BLaER1 treated with 17β-estradiol and CSF1 and Interleukin-3, amounts not matched to agents 10 nM and 100 nM (cell line): Measurements from ENCODE around the gene CALHM2.

Experiments used
- H3K27ac ChIP-seq, 11 experiments: shearing (Covaris generic); formaldehyde crosslinking; 2 replicates each; pipeline ENCODE4 v1.8.1; 2022
- H3K27me3 ChIP-seq, 11 experiments: shearing (Covaris generic); formaldehyde crosslinking; 2 replicates each; pipeline ENCODE4 v1.8.1; 2022
- H3K36me3 ChIP-seq, 11 experiments: shearing (Covaris generic); formaldehyde crosslinking; 2 replicates each; pipeline ENCODE4 v1.8.1; 2022
- H3K4me1 ChIP-seq, 10 experiments: shearing (Covaris generic); formaldehyde crosslinking; 2 replicates each; pipeline ENCODE4 v1.8.1; 2022
- H3K4me2 ChIP-seq, 11 experiments: shearing (Covaris generic); formaldehyde crosslinking; 2 replicates each; pipeline ENCODE4 v1.8.1; 2022
- H3K4me3 ChIP-seq, 10 experiments: shearing (Covaris generic); formaldehyde crosslinking; 2 replicates each; pipeline ENCODE4 v1.8.1; 2022
- H3K9ac ChIP-seq, 11 experiments: shearing (Covaris generic); formaldehyde crosslinking; 2 replicates each; pipeline ENCODE4 v1.8.1; 2022
- H3K9me3 ChIP-seq, 11 experiments: shearing (Covaris generic); formaldehyde crosslinking; replicated peaks in 1 of 11; 2 replicates each; pipeline ENCODE4 v1.8.1; 2022
- H4K20me1 ChIP-seq, 11 experiments: shearing (Covaris generic); formaldehyde crosslinking; 2 replicates each; pipeline ENCODE4 v1.8.1; 2022
- Cebpa-rat ChIP-seq, 11 experiments: shearing (Covaris generic); IDR thresholded peaks; 2 replicates each; pipeline ENCODE4 v1.8.1; 2022

CALHM2 gene

DNA sequence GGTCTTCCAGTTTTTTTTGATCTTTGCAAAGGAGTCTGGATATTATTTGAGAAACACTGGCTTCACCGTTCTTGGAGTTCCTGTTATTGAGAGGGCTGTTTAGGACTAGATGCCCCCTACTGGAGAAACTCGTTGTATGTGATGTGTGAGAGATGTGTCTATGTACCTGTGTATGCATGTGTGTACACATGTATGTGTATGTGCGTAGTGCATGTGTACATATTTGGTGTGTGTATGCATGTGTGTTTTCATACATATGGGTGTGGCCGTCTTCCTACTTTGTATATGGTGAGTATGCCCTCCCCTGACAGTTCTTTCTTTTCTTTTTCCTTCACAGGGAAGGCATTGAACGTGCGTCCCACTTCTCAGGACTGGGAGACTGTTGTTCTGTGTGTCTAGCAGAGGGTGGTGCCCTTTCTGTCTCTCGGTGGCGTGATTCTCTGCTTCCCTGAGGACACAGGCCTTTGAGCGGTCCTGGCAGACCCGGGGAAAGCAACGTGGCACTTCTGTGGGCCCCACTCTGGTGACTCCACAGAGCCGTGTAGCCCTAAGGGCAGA lies 29.9 kb upstream of the CALHM2 start:
- Histone ChIP-seq H3K4me2 (no peak overlapping the region; a peak in 1 of 22 replicates), H3K27me3 (no peaks in the 10 kb centered on the region), H3K9me3 (no peaks in the 10 kb centered on the region), H3K4me3 (no peak overlapping the region), H3K36me3 (no peaks in the 10 kb centered on the region), H4K20me1 (no peaks in the 10 kb centered on the region), H3K9ac (no peak overlapping the region), H3K4me1 (peaks cover 19 to 36% (median 27%) of the 10 kb centered on the region in 10 experiments), H3K27ac (no peak overlapping the region)
- no peak for TF ChIP-seq Cebpa-rat (IDR thresholded peaks at IDR 0.05)

GRCh38 chr10:103480521-103480920 lies 28.4 kb upstream of the CALHM2 start:
- Histone ChIP-seq H3K4me3 (no peak overlapping the region), H3K27ac (peak overlapping the region in 2 of 11 experiments; percentile 22 to 49; a peak in 1 of 22 replicates), H3K9ac (peak overlapping the region in 5 of 11 experiments; percentile 12 to 28 (median 15); a peak in 2 of 22 replicates)

DNA sequence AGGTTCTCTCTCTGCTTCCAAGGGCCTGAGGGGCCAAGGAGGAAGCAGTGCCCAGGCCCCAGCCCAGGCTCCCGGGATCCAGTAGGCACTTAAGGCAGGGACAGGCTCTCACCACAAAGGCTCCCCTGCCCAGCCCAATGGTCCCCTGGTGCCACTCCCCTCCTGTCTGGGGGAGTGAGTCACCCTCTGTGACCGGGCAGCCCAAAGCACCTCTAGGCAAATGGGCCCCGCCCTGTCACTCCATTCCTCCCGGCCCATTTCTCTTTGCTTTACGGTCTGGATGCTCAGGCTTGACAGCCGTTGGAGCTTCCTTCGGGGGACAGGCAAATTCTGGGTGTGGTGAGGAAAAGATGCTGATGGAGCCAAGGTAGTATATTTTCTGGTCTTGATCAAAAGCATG lies 27.0 kb upstream of the CALHM2 start, which contains the start of gene CALHM3:
Gene CALHM3 (minus strand): TSS at position 106 of the 400 bp plus-strand sequence. CDS start 208 bp downstream, outside the sequence.
- peak within 1 kb of the TSS; percentile 2 to 77 (median 51); a peak in 20 of 22 replicates for H3K4me2 ChIP-seq
- H3K9me3 ChIP-seq: no peaks in the 10 kb centered on the region
- H3K27ac ChIP-seq: peak within 1 kb of the TSS in 2 of 11 experiments; percentile 38 to 49; a peak in 4 of 22 replicates
- no peak within 1 kb of the TSS for H3K4me3 ChIP-seq
- H3K36me3 ChIP-seq: no peaks in the 10 kb centered on the region
- peaks cover 28 to 57% (median 36%) of the 10 kb centered on the region in 10 experiments for H3K4me1 ChIP-seq
- H4K20me1 ChIP-seq: no peaks in the 10 kb centered on the region
- H3K27me3 ChIP-seq: no peaks in the 10 kb centered on the region
- peak within 1 kb of the TSS in 2 of 11 experiments; percentile 12 to 19; a peak in 2 of 22 replicates for H3K9ac ChIP-seq
- TF ChIP-seq Cebpa-rat (IDR thresholded peaks at IDR 0.05): no peak

More at GRCh38 chr10:103480521-103480920, 28.4 kb upstream of the CALHM2 start:
- Histone ChIP-seq H4K20me1 (no peaks in the 10 kb centered on the region), H3K27me3 (no peaks in the 10 kb centered on the region), H3K36me3 (no peaks in the 10 kb centered on the region), H3K9me3 (no peaks in the 10 kb centered on the region), H3K4me2 (peak overlapping the region; percentile 1 to 77 (median 35); a peak in 18 of 22 replicates), H3K4me1 (peaks cover 28 to 50% (median 35%) of the 10 kb centered on the region in 10 experiments)
- no peak for TF ChIP-seq Cebpa-rat (IDR thresholded peaks at IDR 0.05)

GRCh38 chr10:103478671-103479070 lies 26.5 kb upstream of the CALHM2 start:
- Histone ChIP-seq H3K9me3 (no peaks in the 10 kb centered on the region), H3K36me3 (no peaks in the 10 kb centered on the region), H4K20me1 (no peaks in the 10 kb centered on the region), H3K4me1 (peaks cover 28 to 60% (median 36%) of the 10 kb centered on the region in 10 experiments), H3K9ac (peak overlapping the region in 2 of 11 experiments; percentile 12 to 19; a peak in 2 of 22 replicates), H3K27ac (peak overlapping the region in 2 of 11 experiments; percentile 38 to 49; a peak in 4 of 22 replicates), H3K4me2 (peak overlapping the region in 9 of 11 experiments; percentile 12 to 77 (median 52); a peak in 13 of 22 replicates), H3K4me3 (no peak overlapping the region), H3K27me3 (no peaks in the 10 kb centered on the region)
- TF ChIP-seq Cebpa-rat (IDR thresholded peaks at IDR 0.05): no peak

DNA sequence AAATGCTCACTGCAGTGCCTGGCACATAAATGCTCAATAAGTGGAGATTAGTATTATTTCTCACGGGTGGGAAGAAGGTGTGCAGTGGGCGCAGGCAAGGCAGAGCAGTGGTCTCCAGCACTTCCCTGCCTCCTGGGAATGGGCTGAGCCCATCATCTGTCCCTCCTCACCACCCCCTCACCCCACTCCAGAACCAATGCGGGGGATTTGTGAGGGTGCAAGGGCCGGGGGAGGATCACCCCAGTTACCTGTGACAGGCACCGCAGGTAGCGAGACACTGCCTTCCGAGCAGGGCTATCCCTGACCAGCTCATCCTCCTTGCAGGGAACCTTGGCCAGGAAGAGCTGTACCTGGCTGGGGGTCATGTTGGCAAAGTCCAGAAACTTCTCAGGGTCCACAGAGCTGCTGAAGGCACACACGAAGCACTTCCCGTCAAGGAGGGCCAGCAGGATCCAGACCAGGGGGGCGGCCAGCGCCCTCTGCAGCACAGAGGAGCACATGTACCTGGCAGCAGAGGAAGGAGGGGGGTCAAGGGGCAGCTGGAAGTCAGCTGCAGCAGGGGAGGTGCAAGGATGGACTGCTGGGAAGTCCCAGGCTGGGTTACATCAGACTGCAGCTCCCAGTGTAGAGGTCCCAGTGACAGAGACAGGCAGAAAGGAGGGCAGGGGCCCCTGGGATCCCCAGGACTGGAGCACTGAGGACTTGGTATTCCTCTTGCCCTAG lies 24.0 kb upstream of the CALHM2 start:
- Histone ChIP-seq H3K9me3 (no peaks in the 10 kb centered on the region), H3K27me3 (no peaks in the 10 kb centered on the region), H3K4me1 (peaks cover 44 to 78% (median 58%) of the 10 kb centered on the region in 10 experiments), H3K36me3 (no peaks in the 10 kb centered on the region), H4K20me1 (no peaks in the 10 kb centered on the region), H3K4me2 (peak overlapping the region in 4 of 11 experiments; percentile 21 to 33 (median 24); a peak in 5 of 22 replicates), H3K27ac (peak overlapping the region in 1 of 11 experiments; percentile 5; a peak in 1 of 22 replicates), H3K4me3 (no peak overlapping the region), H3K9ac (peak overlapping the region in 2 of 11 experiments; percentile 7 to 24; a peak in 1 of 22 replicates)
- no peak for TF ChIP-seq Cebpa-rat (IDR thresholded peaks at IDR 0.05)

DNA sequence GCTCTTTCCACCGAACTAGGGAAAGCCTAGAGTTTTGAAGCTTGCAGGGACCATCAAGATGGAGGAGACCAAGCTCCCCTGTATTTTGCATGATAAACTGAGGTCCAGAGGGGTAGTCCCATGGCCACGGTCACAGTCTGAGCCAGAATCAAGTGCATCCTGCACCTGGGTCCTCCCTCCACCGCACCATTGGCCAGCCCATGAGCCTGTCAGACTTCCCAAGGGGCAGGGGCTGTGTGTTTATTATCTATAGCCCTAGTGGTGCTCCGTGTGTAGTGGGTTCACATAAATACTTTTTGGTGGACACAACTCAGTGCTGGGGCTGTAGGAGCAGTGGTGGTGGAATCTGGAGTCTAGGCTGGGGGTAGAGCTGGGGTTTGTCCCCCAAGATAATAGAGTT lies 23.3 kb upstream of the CALHM2 start:
- Histone ChIP-seq H3K36me3 (no peaks in the 10 kb centered on the region), H4K20me1 (no peaks in the 10 kb centered on the region), H3K4me3 (no peak overlapping the region), H3K4me1 (peaks cover 44 to 79% (median 59%) of the 10 kb centered on the region in 10 experiments), H3K4me2 (no peak overlapping the region), H3K27ac (no peak overlapping the region), H3K27me3 (no peaks in the 10 kb centered on the region), H3K9ac (no peak overlapping the region), H3K9me3 (no peaks in the 10 kb centered on the region)
- no peak for TF ChIP-seq Cebpa-rat (IDR thresholded peaks at IDR 0.05)

GRCh38 chr10:103474077-103474476 lies 21.9 kb upstream of the CALHM2 start:
- H3K36me3 ChIP-seq: no peaks in the 10 kb centered on the region
- no peak overlapping the region for H3K4me2 ChIP-seq
- H3K4me1 ChIP-seq: peaks cover 45 to 79% (median 60%) of the 10 kb centered on the region in 10 experiments
- H3K9ac ChIP-seq: no peak overlapping the region
- no peak for TF ChIP-seq Cebpa-rat (IDR thresholded peaks at IDR 0.05)
- H3K9me3 ChIP-seq: no peaks in the 10 kb centered on the region
- H4K20me1 ChIP-seq: no peaks in the 10 kb centered on the region
- no peak overlapping the region for H3K27ac ChIP-seq
- no peaks in the 10 kb centered on the region for H3K27me3 ChIP-seq
- H3K4me3 ChIP-seq: no peak overlapping the region

DNA sequence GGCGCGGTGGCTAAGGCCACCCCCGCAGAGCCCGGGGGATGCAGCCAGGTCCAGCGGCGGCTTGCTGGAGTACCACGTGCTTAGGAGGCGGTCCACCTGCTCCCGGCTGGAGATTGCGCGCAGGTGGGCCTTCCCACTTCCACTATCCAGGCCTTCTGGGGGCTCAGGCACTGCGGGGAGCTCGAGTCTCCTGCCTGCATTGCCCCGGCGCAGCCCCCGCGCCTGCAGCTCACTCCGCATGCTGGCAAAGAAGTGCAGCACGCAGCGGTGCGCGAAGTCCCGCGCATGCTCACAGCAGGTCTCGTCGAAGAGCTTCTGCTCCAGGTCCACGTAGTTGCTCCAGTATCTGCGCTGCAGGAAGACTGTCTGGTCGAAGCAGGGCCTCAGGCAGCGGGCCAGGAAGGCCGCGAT lies 21.1 kb upstream of the CALHM2 start:
- H3K36me3 ChIP-seq: no peaks in the 10 kb centered on the region
- H3K9ac ChIP-seq: peak overlapping the region in 3 of 11 experiments; percentile 35 to 79 (median 79); a peak in 1 of 22 replicates
- no peak overlapping the region for H3K4me3 ChIP-seq
- H3K9me3 ChIP-seq: no peaks in the 10 kb centered on the region
- TF ChIP-seq Cebpa-rat (IDR thresholded peaks at IDR 0.05): no peak
- H4K20me1 ChIP-seq: no peaks in the 10 kb centered on the region
- peaks cover 50 to 79% (median 64%) of the 10 kb centered on the region in 10 experiments for H3K4me1 ChIP-seq
- H3K27ac ChIP-seq: peak overlapping the region in 9 of 11 experiments; percentile 79 to 92 (median 87); a peak in 17 of 22 replicates
- no peaks in the 10 kb centered on the region for H3K27me3 ChIP-seq
- H3K4me2 ChIP-seq: peak overlapping the region; percentile 72 to 98 (median 94); a peak in 19 of 22 replicates

- Histone ChIP-seq H3K27ac (peak overlapping the region; percentile 54 to 92 (median 87); a peak in 21 of 22 replicates), H3K9me3 (no peaks in the 10 kb centered on the region), H3K4me3 (peak overlapping the region in 9 of 10 experiments; percentile 17 to 59 (median 43); a peak in 14 of 20 replicates), H3K4me2 (peak overlapping the region; percentile 72 to 98 (median 94)), H3K9ac (peak overlapping the region; percentile 46 to 82 (median 77); a peak in 21 of 22 replicates), H3K36me3 (no peaks in the 10 kb centered on the region), H3K27me3 (no peaks in the 10 kb centered on the region), H3K4me1 (peaks cover 63 to 88% (median 74%) of the 10 kb centered on the region in 10 experiments), H4K20me1 (no peaks in the 10 kb centered on the region)
- no peak for TF ChIP-seq Cebpa-rat (IDR thresholded peaks at IDR 0.05)
Measured at GRCh38 chr10:103472005-103472404, 19.8 kb upstream of the CALHM2 start.
